ENCODE measurements around the gene COMTD1.
A peak's percentile ranks its signal among the peaks of the same experiment; 100 is the strongest.
"Not testable (repeated sequence)": the region's sequence is repeated elsewhere in the genome, so short reads cannot be mapped to it uniquely, and the experiment has no call there.

The COMTD1 gene

GRCh38 chr10:75236178-75236825 is 545 bp upstream of the COMTD1 start:
- H3K36me3 Mint-ChIP-seq (ENCODE audit: low read depth): peaks cover 15% of the 10 kb centered on the region
- H3K9me3 Mint-ChIP-seq: no peaks in the 10 kb centered on the region
- H3K27me3 Mint-ChIP-seq: no peaks in the 10 kb centered on the region
- H3K27ac Mint-ChIP-seq: peak overlapping the region; percentile 73
- ATAC-seq (no peak), DNase-seq (no peak)
- H3K4me3 Mint-ChIP-seq: peak overlapping the region; percentile 80
- H3K4me1 Mint-ChIP-seq: peaks cover 26% of the 10 kb centered on the region

- Mint-ChIP-seq H3K4me1 (peaks cover 34% of the 10 kb centered on the region), H3K27me3 (no peaks in the 10 kb centered on the region)
- ATAC-seq: no peak
Observed at GRCh38 chr10:75234683-75235374, 928 bp downstream of the COMTD1 start.

GRCh38 chr10:75234017-75234682 is 1.6 kb downstream of the COMTD1 start:
- Mint-ChIP-seq H3K4me3 (peak overlapping the region; percentile 80), H3K27ac (peak overlapping the region; percentile 84), H3K36me3 (ENCODE audit: low read depth) (peaks cover 33% of the 10 kb centered on the region), H3K4me1 (peaks cover 36% of the 10 kb centered on the region), H3K9me3 (no peaks in the 10 kb centered on the region), H3K27me3 (no peaks in the 10 kb centered on the region)
- DNase-seq: peak; percentile 99
- peak; percentile 60 for ATAC-seq

More at GRCh38 chr10:75234683-75235374, 928 bp downstream of the COMTD1 start:
- peak overlapping the region; percentile 80 for H3K4me3 Mint-ChIP-seq
- DNase-seq: peak; percentile 35
- H3K27ac Mint-ChIP-seq: peak overlapping the region; percentile 84
- H3K9me3 Mint-ChIP-seq: no peaks in the 10 kb centered on the region
- H3K36me3 Mint-ChIP-seq (ENCODE audit: low read depth): peaks cover 27% of the 10 kb centered on the region

GRCh38 chr10:75233444-75234016 is 2.2 kb downstream of the COMTD1 start:
- Mint-ChIP-seq H3K9me3 (no peaks in the 10 kb centered on the region), H3K4me3 (peak overlapping the region; percentile 80), H3K4me1 (peaks cover 37% of the 10 kb centered on the region), H3K36me3 (ENCODE audit: low read depth) (peaks cover 40% of the 10 kb centered on the region), H3K27me3 (no peaks in the 10 kb centered on the region), H3K27ac (peak overlapping the region; percentile 84)
- ATAC-seq (no peak), DNase-seq (no peak)

- ATAC-seq (no peak), DNase-seq (no peak)
- peak overlapping the region; percentile 45 for H3K27ac Mint-ChIP-seq
- H3K9me3 Mint-ChIP-seq: no peaks in the 10 kb centered on the region
- peaks cover 47% of the 10 kb centered on the region for H3K36me3 Mint-ChIP-seq (ENCODE audit: low read depth)
- H3K4me1 Mint-ChIP-seq: peaks cover 41% of the 10 kb centered on the region
- no peak overlapping the region for H3K4me3 Mint-ChIP-seq
- no peaks in the 10 kb centered on the region for H3K27me3 Mint-ChIP-seq
Observed at GRCh38 chr10:75231672-75232581, 3.8 kb downstream of the COMTD1 start.

- Mint-ChIP-seq H3K4me1 (peaks cover 44% of the 10 kb centered on the region), H3K4me3 (no peak overlapping the region), H3K27ac (peak overlapping the region; percentile 90), H3K9me3 (no peaks in the 10 kb centered on the region), H3K27me3 (no peaks in the 10 kb centered on the region), H3K36me3 (ENCODE audit: low read depth) (peaks cover 56% of the 10 kb centered on the region)
- DNase-seq: peak; percentile 92
- peak; percentile 65 for ATAC-seq
Observed at GRCh38 chr10:75230600-75231038, 5.1 kb downstream of the COMTD1 start.

- Mint-ChIP-seq H3K36me3 (ENCODE audit: low read depth) (peaks cover 63% of the 10 kb centered on the region), H3K9me3 (no peaks in the 10 kb centered on the region), H3K4me1 (peaks cover 51% of the 10 kb centered on the region), H3K4me3 (no peak overlapping the region), H3K27me3 (no peaks in the 10 kb centered on the region), H3K27ac (peak overlapping the region; percentile 67)
- DNase-seq (no peak), ATAC-seq (no peak)
Observed at GRCh38 chr10:75229971-75230370, 5.8 kb downstream of the COMTD1 start.

GRCh38 chr10:75228834-75229233 is 6.9 kb downstream of the COMTD1 start:
- ATAC-seq (no peak), DNase-seq (no peak)
- Mint-ChIP-seq H3K4me3 (no peak overlapping the region), H3K27me3 (no peaks in the 10 kb centered on the region), H3K36me3 (ENCODE audit: low read depth) (peaks cover 74% of the 10 kb centered on the region), H3K27ac (peak overlapping the region; percentile 67), H3K4me1 (peaks cover 60% of the 10 kb centered on the region), H3K9me3 (no peaks in the 10 kb centered on the region)

- ATAC-seq: no peak
- Mint-ChIP-seq H3K36me3 (ENCODE audit: low read depth) (peaks cover 80% of the 10 kb centered on the region), H3K4me3 (no peak overlapping the region), H3K4me1 (peaks cover 59% of the 10 kb centered on the region), H3K27ac (peak overlapping the region; percentile 67), H3K9me3 (no peaks in the 10 kb centered on the region), H3K27me3 (no peaks in the 10 kb centered on the region)
- no peak for DNase-seq
Observed at GRCh38 chr10:75228278-75228677, 7.5 kb downstream of the COMTD1 start.

- Mint-ChIP-seq H3K27ac (peak overlapping the region; percentile 52), H3K27me3 (no peaks in the 10 kb centered on the region), H3K4me1 (peaks cover 63% of the 10 kb centered on the region), H3K4me3 (no peak overlapping the region), H3K9me3 (no peaks in the 10 kb centered on the region), H3K36me3 (ENCODE audit: low read depth) (peaks cover 79% of the 10 kb centered on the region)
- DNase-seq (no peak), ATAC-seq (no peak)
Observed at GRCh38 chr10:75226656-75227055, 9.1 kb downstream of the COMTD1 start.

GRCh38 chr10:75226095-75226494 is 9.7 kb downstream of the COMTD1 start:
- Mint-ChIP-seq H3K36me3 (ENCODE audit: low read depth) (peaks cover 77% of the 10 kb centered on the region), H3K27ac (peak overlapping the region; percentile 19)

GRCh38 chr10:75223507-75223906 is 12.2 kb downstream of the COMTD1 start:
- ATAC-seq (no peak), DNase-seq (no peak)
- peaks cover 67% of the 10 kb centered on the region for H3K36me3 Mint-ChIP-seq (ENCODE audit: low read depth)
- H3K27ac Mint-ChIP-seq: peak overlapping the region; percentile 79
- peaks cover 62% of the 10 kb centered on the region for H3K4me1 Mint-ChIP-seq
- H3K27me3 Mint-ChIP-seq: no peaks in the 10 kb centered on the region
- no peak overlapping the region for H3K4me3 Mint-ChIP-seq
- H3K9me3 Mint-ChIP-seq: no peaks in the 10 kb centered on the region

More at GRCh38 chr10:75226095-75226494, 9.7 kb downstream of the COMTD1 start:
- H3K4me1 Mint-ChIP-seq: peaks cover 61% of the 10 kb centered on the region
- ATAC-seq: no peak
- H3K27me3 Mint-ChIP-seq: no peaks in the 10 kb centered on the region
- H3K4me3 Mint-ChIP-seq: no peak overlapping the region
- DNase-seq: no peak
- H3K9me3 Mint-ChIP-seq: no peaks in the 10 kb centered on the region

GRCh38 chr10:75221492-75221891 is 14.3 kb downstream of the COMTD1 start:
- not testable (repeated sequence) for H3K27me3 Mint-ChIP-seq, H3K9me3 Mint-ChIP-seq, H3K4me3 Mint-ChIP-seq, ATAC-seq, DNase-seq
- H3K4me1 Mint-ChIP-seq: peaks cover 62% of the 10 kb centered on the region
- H3K27ac Mint-ChIP-seq: peak overlapping the region; percentile 29
- H3K36me3 Mint-ChIP-seq (ENCODE audit: low read depth): peaks cover 75% of the 10 kb centered on the region

- no peak for DNase-seq
- ATAC-seq: no peak
- Mint-ChIP-seq H3K36me3 (ENCODE audit: low read depth) (peaks cover 76% of the 10 kb centered on the region), H3K4me1 (peaks cover 63% of the 10 kb centered on the region), H3K9me3 (no peaks in the 10 kb centered on the region), H3K27me3 (no peaks in the 10 kb centered on the region), H3K4me3 (no peak overlapping the region), H3K27ac (peak overlapping the region; percentile 4)
Observed at GRCh38 chr10:75220274-75220673, 15.5 kb downstream of the COMTD1 start.

Data from activated naive CD8-positive, alpha-beta T cell treated with anti-CD3 and anti-CD28 coated beads, Interleukin-2, amount 50 U/mL, for 24 hours (primary cell).